HAP-1 (cell line): ENCODE measurements around the gene PGBD1.

Source experiments
- DNase-seq, 2 experiments: peaks; one replicate each; pipeline ENCODE4 v3.0.0-alpha.2; 2016 to 2020; ENCODE audit warnings: low spot score in 2 of 2
- H3K27me3 ChIP-seq: fragments of 250-450 bp; sonication (Bioruptor Pico); 2 replicates; pipeline ENCODE4 v1.5.1; 2020; ENCODE audit warnings: low read depth, mild to moderate bottlenecking, moderate library complexity
- H3K36me3 ChIP-seq: fragments of 250-450 bp; sonication (Bioruptor Pico); replicated peaks from 2 replicates; pipeline ENCODE4 v1.5.1; 2020; ENCODE audit warnings: mild to moderate bottlenecking
- H3K4me1 ChIP-seq: fragments of 250-450 bp; sonication (Bioruptor Pico); 2 replicates; pipeline ENCODE4 v1.5.1; 2020; ENCODE audit warnings: mild to moderate bottlenecking
- H3K4me3 ChIP-seq: fragments of 250-450 bp; sonication (Bioruptor Pico); 2 replicates; pipeline ENCODE4 v1.5.1; 2020; ENCODE audit warnings: mild to moderate bottlenecking, moderate library complexity
- H3K9me3 ChIP-seq: fragments of 250-450 bp; sonication (Bioruptor Pico); 2 replicates; pipeline ENCODE4 v1.5.1; 2020; ENCODE audit warnings: mild to moderate bottlenecking, moderate library complexity
- in situ Hi-C: fragments of 300-500 bp; cut with MboI; formaldehyde crosslinking; loops from 3 replicates; pipeline ENCODE4 v1.14.3; 2020; ENCODE audit warnings: low sequenced_read_pairs, inconsistent platforms, mixed read lengths

PGBD1 gene

GRCh38 chr6:28333047-28333446, 51.7 kb downstream of the PGBD1 start:
- Histone ChIP-seq H3K4me3 (no peak overlapping the region), H3K9me3 (no peaks in the 10 kb centered on the region), H3K36me3 (no peaks in the 10 kb centered on the region), H3K4me1 (peaks cover 16% of the 10 kb centered on the region), H3K27me3 (no peaks in the 10 kb centered on the region)
- DNase-seq = no peak
- in situ Hi-C loops = no loop called here

GRCh38 chr6:28333599-28334018, 52.2 kb downstream of the PGBD1 start:
- DNase-seq = no peak
- no peaks in the 10 kb centered on the region for H3K9me3 ChIP-seq
- H3K4me3 ChIP-seq = no peak overlapping the region
- in situ Hi-C loops = no loop called here
- no peaks in the 10 kb centered on the region for H3K36me3 ChIP-seq
- peaks cover 16% of the 10 kb centered on the region for H3K4me1 ChIP-seq
- H3K27me3 ChIP-seq = no peaks in the 10 kb centered on the region

GRCh38 chr6:28334286-28335039, 53.1 kb downstream of the PGBD1 start:
- Histone ChIP-seq H3K36me3 (no peaks in the 10 kb centered on the region), H3K9me3 (no peaks in the 10 kb centered on the region), H3K27me3 (no peaks in the 10 kb centered on the region), H3K4me3 (no peak overlapping the region; the same call in 1 of the 2 replicates), H3K4me1 (peaks cover 16% of the 10 kb centered on the region)
- DNase-seq = no peak
- in situ Hi-C loops = no loop called here

DNA sequence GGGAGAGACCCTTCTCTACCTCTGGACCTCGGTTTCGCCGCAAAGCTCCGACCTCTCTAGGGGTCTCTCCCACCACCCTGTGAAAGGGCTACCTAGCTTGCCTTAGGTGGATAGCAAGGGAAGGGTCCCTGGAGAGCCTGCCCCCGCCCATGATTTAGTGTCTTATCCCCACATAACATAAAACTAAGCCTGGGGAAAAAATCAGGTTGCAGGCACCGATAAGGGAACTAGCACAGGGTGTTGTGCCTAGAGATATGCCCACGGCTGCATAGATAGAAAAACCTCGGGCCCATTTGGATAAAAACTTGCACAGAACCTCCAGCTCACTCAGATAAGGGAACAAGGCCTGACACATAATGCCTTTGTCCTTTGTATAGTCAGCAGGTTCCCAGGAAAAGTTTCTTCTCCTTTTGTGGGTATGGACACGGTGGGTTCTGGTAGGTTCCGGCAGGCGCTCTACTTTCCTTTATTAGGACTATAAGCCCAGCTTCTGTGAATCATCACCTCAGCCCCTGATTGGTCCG, 53.7 kb downstream of the PGBD1 start:
- H3K4me1 ChIP-seq = peaks cover 16% of the 10 kb centered on the region
- no peaks in the 10 kb centered on the region for H3K27me3 ChIP-seq
- DNase-seq = no peak
- H3K4me3 ChIP-seq = peak overlapping the region; percentile 63
- in situ Hi-C loops = no loop called here
- H3K36me3 ChIP-seq = no peaks in the 10 kb centered on the region
- no peaks in the 10 kb centered on the region for H3K9me3 ChIP-seq

DNA sequence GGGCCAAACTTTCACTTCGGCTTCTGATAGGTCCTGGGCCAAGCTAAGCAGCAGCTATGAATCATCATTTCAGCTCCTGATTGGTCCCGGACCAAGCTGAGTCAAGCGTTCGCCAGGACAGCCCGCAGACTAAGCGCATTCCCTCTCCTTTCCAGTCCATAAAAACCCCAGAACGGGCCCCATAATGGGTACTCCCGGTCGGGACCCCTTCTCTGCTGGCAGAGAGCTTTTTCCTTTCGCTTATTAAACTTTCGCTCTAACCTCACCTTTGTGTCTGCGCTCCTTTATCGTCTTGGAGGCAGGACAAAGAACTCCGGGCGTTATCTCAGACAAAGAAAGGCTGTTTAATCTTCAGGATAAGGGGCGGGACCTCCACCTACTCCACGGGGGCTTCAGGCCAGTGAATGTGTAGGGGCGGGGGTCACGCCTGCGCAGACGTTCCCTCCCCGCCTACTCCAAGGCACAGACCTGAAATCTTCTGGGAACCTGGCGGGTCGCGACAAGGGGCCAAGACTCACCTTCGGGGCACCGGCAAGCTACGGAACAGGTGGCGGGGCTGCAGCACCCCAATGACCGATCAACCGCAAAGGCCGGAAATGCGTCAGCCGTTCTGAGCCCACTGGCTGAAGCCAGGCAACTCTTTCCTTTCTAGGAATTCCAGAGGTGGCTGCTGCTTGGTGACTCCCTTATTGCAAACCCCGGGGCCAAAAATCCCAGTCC, 54.4 kb downstream of the PGBD1 start, which contains the start of gene ZSCAN31:
Gene ZSCAN31 (minus strand): TSS at position 585 of the 720 bp plus-strand sequence. CDS start 6,465 bp downstream, outside the sequence.
- in situ Hi-C loops = no loop called here
- H3K4me3 ChIP-seq = peak within 1 kb of the TSS; percentile 63
- H3K27me3 ChIP-seq = no peaks in the 10 kb centered on the region
- H3K9me3 ChIP-seq = no peaks in the 10 kb centered on the region
- peak; percentile 90 to 92 for DNase-seq
- no peaks in the 10 kb centered on the region for H3K36me3 ChIP-seq
- H3K4me1 ChIP-seq = peaks cover 16% of the 10 kb centered on the region

DNA sequence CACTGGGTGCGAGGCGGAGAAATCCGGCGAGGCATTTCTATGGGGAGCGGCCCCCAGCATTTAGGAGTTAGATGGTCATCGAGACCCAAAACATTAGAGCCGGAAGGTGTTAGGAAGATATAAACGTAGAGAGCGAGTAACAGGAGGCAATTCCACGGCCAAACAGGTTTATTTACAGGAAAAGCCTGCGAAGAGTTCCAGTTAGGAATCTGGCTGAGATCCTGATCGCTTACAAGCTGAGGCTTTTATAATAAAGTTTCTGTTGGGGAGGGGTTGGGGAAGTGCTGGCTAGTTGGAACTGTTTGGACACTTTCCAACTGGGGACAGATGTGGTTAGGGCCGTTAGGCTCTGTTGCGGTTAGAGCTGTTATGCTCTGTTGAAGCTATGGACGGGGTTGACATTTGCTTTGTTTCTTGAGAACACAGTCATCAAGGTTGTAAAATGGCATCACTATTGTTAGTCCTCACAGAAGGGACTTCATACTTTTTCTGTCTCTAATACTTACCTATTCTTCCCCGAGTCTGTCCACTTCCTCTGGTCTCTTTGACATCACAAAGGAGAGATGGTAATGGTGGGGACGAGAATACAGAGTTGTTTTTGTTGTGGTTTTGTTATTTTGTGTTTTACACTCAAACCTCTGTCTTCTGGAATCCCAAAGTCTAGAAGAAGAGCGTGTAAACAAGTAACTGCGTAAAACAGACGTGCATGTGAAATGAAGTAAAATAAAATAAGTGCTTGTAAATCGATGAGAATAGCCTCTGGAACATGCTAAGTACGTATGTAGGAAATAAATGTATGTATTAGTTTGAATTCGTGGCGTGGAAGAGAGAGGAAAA, 55.1 kb downstream of the PGBD1 start:
- no peaks in the 10 kb centered on the region for H3K27me3 ChIP-seq
- peak overlapping the region; percentile 63 for H3K4me3 ChIP-seq
- no peaks in the 10 kb centered on the region for H3K36me3 ChIP-seq
- H3K4me1 ChIP-seq = peaks cover 16% of the 10 kb centered on the region
- H3K9me3 ChIP-seq = no peaks in the 10 kb centered on the region
- in situ Hi-C loops = no loop called here
- peak in 1 of 2 experiments; percentile 32 for DNase-seq

DNA sequence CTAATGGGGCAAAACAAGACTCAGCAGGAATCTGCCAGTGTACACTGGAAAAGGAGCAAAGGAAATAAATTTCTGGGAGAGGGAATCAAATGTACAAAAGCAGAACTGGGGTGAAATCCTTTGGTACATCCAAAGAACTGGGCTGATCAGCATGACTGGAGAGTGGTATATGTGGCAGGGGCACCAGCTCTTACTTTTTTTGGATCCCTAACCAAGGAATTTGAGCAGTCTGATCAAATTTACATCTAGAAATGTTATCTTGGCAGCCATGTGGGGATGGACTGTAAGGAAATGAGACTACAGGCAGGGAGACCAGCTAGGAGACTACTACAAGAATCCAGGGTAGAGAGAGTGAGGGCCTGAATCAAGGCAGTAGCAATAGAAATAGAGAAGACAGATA, 55.7 kb downstream of the PGBD1 start:
- in situ Hi-C loops = no loop called here
- no peak for DNase-seq

GRCh38 chr6:28340310-28341095, 59.1 kb downstream of the PGBD1 start:
- Histone ChIP-seq H3K9me3 (no peaks in the 10 kb centered on the region), H3K27me3 (peaks cover 2% of the 10 kb centered on the region; the same call in 1 of the 2 replicates), H3K36me3 (no peaks in the 10 kb centered on the region), H3K4me3 (no peak overlapping the region), H3K4me1 (no peaks in the 10 kb centered on the region)
- in situ Hi-C loops = no loop called here
- no peak for DNase-seq

More for the DNA sequence above, 55.7 kb downstream of the PGBD1 start:
- Histone ChIP-seq H3K36me3 (no peaks in the 10 kb centered on the region), H3K4me3 (no peak overlapping the region), H3K4me1 (peaks cover 16% of the 10 kb centered on the region), H3K9me3 (no peaks in the 10 kb centered on the region), H3K27me3 (no peaks in the 10 kb centered on the region)

- DNase-seq = no peak
- H3K4me1 ChIP-seq = no peaks in the 10 kb centered on the region
- H3K36me3 ChIP-seq = no peaks in the 10 kb centered on the region
- no peaks in the 10 kb centered on the region for H3K9me3 ChIP-seq
- no peak overlapping the region for H3K4me3 ChIP-seq
- in situ Hi-C loops = no loop called here
- peaks cover 21% of the 10 kb centered on the region for H3K27me3 ChIP-seq
Measured at GRCh38 chr6:28343898-28344677, 62.7 kb downstream of the PGBD1 start.

DNA sequence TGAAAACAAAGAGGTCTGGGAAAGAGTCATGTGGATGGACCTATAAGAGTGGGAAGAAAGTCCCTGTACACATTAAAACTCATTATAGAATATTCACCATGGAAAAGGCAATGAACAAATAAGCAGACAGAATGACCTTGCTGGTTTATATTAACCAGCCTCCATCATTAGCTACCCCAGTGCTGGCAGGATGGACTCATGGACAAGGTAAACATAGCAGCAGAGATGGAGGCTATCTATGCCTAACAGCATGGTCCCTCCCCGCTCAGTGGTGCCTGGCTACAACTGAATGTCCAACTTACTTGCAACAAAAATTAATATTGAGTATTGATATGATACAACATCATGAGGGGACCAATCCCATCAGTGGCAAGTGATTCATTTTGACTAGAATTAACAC, 63.8 kb downstream of the PGBD1 start:
- peaks cover 21% of the 10 kb centered on the region for H3K27me3 ChIP-seq
- no peaks in the 10 kb centered on the region for H3K4me1 ChIP-seq
- no peaks in the 10 kb centered on the region for H3K9me3 ChIP-seq
- no peak for DNase-seq
- H3K36me3 ChIP-seq = no peaks in the 10 kb centered on the region
- H3K4me3 ChIP-seq = no peak overlapping the region
- in situ Hi-C loops = no loop called here

DNA sequence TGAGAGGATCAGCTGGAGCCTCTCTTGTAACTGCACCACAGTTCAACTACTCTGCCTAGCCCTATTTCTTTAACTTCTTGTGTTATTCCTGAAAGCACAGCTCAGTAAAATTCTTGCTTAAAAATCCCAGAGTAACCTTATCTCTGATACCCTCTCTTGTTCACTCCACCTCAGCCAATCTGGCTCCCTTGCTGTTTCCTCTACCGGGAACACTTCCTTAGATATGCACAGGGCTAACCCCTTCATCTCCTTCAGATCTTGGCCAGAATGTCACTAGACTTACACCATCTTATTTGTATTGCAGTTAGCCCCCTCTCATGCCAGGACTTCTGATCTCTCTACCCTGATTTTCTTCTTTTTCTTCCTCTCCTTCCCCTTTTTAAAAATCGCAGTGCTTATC, 65.7 kb downstream of the PGBD1 start:
- Histone ChIP-seq H3K4me3 (no peak overlapping the region), H3K36me3 (no peaks in the 10 kb centered on the region), H3K4me1 (no peaks in the 10 kb centered on the region), H3K9me3 (no peaks in the 10 kb centered on the region), H3K27me3 (peaks cover 21% of the 10 kb centered on the region)
- DNase-seq = no peak
- in situ Hi-C loops = no loop called here

- H3K4me3 ChIP-seq = peak overlapping the region; percentile 74
- no peaks in the 10 kb centered on the region for H3K4me1 ChIP-seq
- in situ Hi-C loops = no loop called here
- no peaks in the 10 kb centered on the region for H3K36me3 ChIP-seq
- no peaks in the 10 kb centered on the region for H3K9me3 ChIP-seq
- DNase-seq = no peak
- H3K27me3 ChIP-seq = peaks cover 19% of the 10 kb centered on the region
Measured at GRCh38 chr6:28349344-28349891, 68.0 kb downstream of the PGBD1 start.
